Measurements from ENCODE around the gene AQR.
"Not testable (repeated sequence)": the region's sequence is repeated elsewhere in the genome, so short reads cannot be mapped to it uniquely, and the experiment has no call there.

AQR gene

DNA sequence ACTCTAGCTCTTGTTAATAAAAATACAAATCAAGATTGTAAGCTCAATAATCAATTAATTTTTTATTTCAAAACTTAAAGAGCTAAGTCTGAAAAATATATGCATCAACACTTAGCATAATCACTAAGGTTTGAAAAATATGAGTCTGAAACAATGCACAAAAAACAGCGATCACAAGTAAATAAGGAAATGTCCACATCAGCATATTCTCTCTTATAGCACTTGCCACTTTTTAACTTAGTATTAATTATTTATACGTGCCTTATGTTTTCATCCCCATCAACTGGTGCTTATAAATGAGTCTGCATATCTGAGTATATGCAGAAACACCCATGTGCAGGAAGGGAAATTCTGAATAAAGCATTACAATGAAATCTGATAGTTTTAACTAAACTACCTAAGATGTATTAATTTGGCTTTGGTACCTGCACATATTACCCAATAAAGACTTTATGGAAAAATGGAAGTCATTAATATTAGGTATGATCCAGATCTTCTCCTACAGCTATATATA lies 28.3 kb downstream of the AQR start:
- H3K27me3 Mint-ChIP-seq (ENCODE audit: low read depth, poor library complexity) = no peaks in the 10 kb centered on the region
- no peaks in the 10 kb centered on the region for H3K9me3 Mint-ChIP-seq
- no peaks in the 10 kb centered on the region for H3K4me1 Mint-ChIP-seq
- peaks cover 46% of the 10 kb centered on the region for H3K36me3 Mint-ChIP-seq (ENCODE audit: low read depth)
- H3K4me3 Mint-ChIP-seq = no peak overlapping the region
- H3K27ac Mint-ChIP-seq = no peak overlapping the region
- DNase-seq = no peak
- no peak for TF ChIP-seq CTCF (IDR thresholded peaks at IDR 0.05)

DNA sequence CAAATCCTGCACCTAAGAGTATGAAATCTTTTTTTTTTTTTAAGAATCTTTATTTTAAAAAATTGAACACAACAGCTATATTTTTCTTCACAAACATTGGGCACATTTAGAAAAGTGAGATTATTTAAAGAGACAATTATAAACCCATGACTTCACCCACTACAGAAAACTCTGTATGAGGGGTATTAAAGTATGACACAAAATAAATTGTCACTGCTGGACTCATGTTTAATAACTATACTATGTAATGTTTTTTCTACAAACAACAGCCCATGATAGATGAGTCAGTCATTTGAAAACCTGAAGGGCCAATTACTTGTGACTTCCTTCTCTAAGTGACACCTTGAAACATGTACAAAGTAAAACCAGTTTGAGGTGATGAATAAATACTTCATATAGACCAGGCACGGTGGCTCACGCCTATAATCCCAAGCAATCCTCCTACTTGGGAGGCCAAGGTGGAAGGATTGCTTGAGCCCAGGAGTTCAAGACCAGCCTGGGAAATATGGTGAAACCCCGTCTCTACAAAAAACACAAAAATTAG lies 36.0 kb downstream of the AQR start:
- no peaks in the 10 kb centered on the region for H3K27me3 Mint-ChIP-seq (ENCODE audit: low read depth, poor library complexity)
- no peak for DNase-seq
- TF ChIP-seq CTCF (IDR thresholded peaks at IDR 0.05) = no peak
- no peaks in the 10 kb centered on the region for H3K4me1 Mint-ChIP-seq
- peaks cover 15% of the 10 kb centered on the region for H3K9me3 Mint-ChIP-seq
- H3K36me3 Mint-ChIP-seq (ENCODE audit: low read depth) = peaks cover 64% of the 10 kb centered on the region
- peak overlapping the region; percentile 57 for H3K27ac Mint-ChIP-seq
- H3K4me3 Mint-ChIP-seq = no peak overlapping the region

- H3K27ac Mint-ChIP-seq; DNase-seq; H3K27me3 Mint-ChIP-seq (ENCODE audit: low read depth, poor library complexity); H3K4me1 Mint-ChIP-seq; H3K4me3 Mint-ChIP-seq: not testable (repeated sequence)
- Mint-ChIP-seq H3K9me3 (peaks cover 15% of the 10 kb centered on the region), H3K36me3 (ENCODE audit: low read depth) (peaks cover 93% of the 10 kb centered on the region)
These were observed 41.2 kb downstream of the AQR start for GRCh38 chr15:34928349-34928748.

DNA sequence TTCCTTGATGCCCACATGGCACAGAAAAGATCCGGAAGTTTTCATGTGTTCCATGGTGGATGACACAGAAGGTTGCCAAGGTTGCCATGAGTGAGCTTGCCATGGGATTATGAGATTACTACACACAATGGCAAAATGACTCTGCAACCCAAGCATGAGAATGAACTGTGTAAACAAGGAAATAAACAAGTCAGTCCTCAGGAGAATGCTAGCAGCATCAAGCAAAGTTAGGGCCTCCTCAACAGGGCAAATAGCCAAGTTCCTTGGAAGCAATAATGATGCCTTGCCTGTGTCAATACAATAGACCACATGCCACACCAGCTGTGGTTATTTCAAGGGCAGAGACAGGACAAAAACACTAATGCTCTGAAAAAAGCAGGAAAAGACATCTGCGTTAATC lies 41.8 kb downstream of the AQR start:
- H3K4me1 Mint-ChIP-seq = no peaks in the 10 kb centered on the region
- H3K9me3 Mint-ChIP-seq = peaks cover 15% of the 10 kb centered on the region
- H3K36me3 Mint-ChIP-seq (ENCODE audit: low read depth) = peaks cover 94% of the 10 kb centered on the region
- H3K4me3 Mint-ChIP-seq = no peak overlapping the region
- no peak for TF ChIP-seq CTCF (IDR thresholded peaks at IDR 0.05)
- no peaks in the 10 kb centered on the region for H3K27me3 Mint-ChIP-seq (ENCODE audit: low read depth, poor library complexity)
- no peak for DNase-seq
- no peak overlapping the region for H3K27ac Mint-ChIP-seq

- Mint-ChIP-seq H3K27ac (no peak overlapping the region), H3K4me3 (no peak overlapping the region), H3K36me3 (ENCODE audit: low read depth) (peaks cover 79% of the 10 kb centered on the region), H3K4me1 (no peaks in the 10 kb centered on the region), H3K9me3 (peaks cover 16% of the 10 kb centered on the region), H3K27me3 (ENCODE audit: low read depth, poor library complexity) (no peaks in the 10 kb centered on the region)
- no peak for TF ChIP-seq CTCF (IDR thresholded peaks at IDR 0.05)
- DNase-seq = no peak
These were observed 55.2 kb downstream of the AQR start for GRCh38 chr15:34914317-34914716.

DNA sequence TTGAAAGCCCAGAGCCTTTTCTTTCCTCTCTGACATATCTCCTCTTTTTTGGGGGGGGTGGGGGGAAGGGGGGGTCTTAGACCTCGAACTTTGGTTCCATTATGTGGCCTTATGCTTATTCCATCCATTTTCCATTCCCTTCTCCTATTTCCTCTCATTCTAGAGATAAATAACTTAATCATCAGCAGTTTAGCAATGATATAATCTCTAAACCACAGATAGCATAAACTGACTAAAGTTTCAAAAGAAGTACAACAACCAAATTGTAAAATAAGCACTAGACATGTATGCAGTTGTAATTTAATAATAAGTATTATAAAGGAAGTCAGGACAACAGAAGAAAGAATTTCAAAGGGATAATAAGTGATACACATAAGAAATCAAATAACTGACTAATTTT lies 64.5 kb downstream of the AQR start:
- no peak for TF ChIP-seq CTCF (IDR thresholded peaks at IDR 0.05)
- DNase-seq = no peak
- Mint-ChIP-seq H3K9me3 (no peaks in the 10 kb centered on the region), H3K4me1 (no peaks in the 10 kb centered on the region), H3K27ac (no peak overlapping the region), H3K36me3 (ENCODE audit: low read depth) (peaks cover 54% of the 10 kb centered on the region), H3K4me3 (no peak overlapping the region), H3K27me3 (ENCODE audit: low read depth, poor library complexity) (no peaks in the 10 kb centered on the region)

Data from nephron progenitor cell (in vitro differentiated cells).